GM12891 (cell line): Measurements from ENCODE around the gene MAD1L1.

Source experiments
- DNase-seq: peaks from one replicate; pipeline ENCODE4 v3.0.0; 2011; ENCODE audit warnings: low spot score; ENCODE audit not compliant: insufficient read length
- FAIRE-seq: peaks from 2 replicates; lab custom pipeline; 2011; peaks lifted over from hg19 to GRCh38; lab: Jason Lieb, UNC
- PAX5 ChIP-seq: IDR thresholded peaks from 2 replicates; pipeline ENCODE4 v1.6.1; 2011; ENCODE audit warnings: low read length, moderate library complexity, mild to moderate bottlenecking; ENCODE audit not compliant: insufficient read depth, severe bottlenecking
- POLR2A ChIP-seq: IDR thresholded peaks from 2 replicates; pipeline ENCODE4 v1.6.1; 2011; ENCODE audit warnings: low read depth, low read length, control low read depth
- POLR2AphosphoS5 ChIP-seq: IDR thresholded peaks from 2 replicates; pipeline ENCODE4 v1.6.1; 2011; ENCODE audit warnings: low read depth, low read length, control low read depth
- POU2F2 ChIP-seq: IDR thresholded peaks from 2 replicates; pipeline ENCODE4 v1.6.1; 2011; ENCODE audit warnings: low read depth, mild to moderate bottlenecking, control low read depth, low read length, moderate library complexity
- SPI1 ChIP-seq: IDR thresholded peaks from 2 replicates; pipeline ENCODE4 v1.6.1; 2011; ENCODE audit warnings: low read depth, low read length, control low read depth
- TAF1 ChIP-seq: IDR thresholded peaks from 2 replicates; pipeline ENCODE4 v1.6.1; 2011; ENCODE audit warnings: low read depth, low read length, control low read depth

The MAD1L1 gene

GRCh38 chr7:2130096-2130375 is 102.7 kb downstream of the MAD1L1 start:
- TF ChIP-seq POLR2A: no peak
- TF ChIP-seq POU2F2: no peak
- TF ChIP-seq POLR2AphosphoS5: no peak
- no peak for TF ChIP-seq PAX5
- no peak for TF ChIP-seq TAF1
- TF ChIP-seq SPI1: no peak
- FAIRE-seq (no peak), DNase-seq (no peak)

- no peak for TF ChIP-seq POU2F2
- TF ChIP-seq TAF1: no peak
- TF ChIP-seq POLR2A: no peak
- no peak for TF ChIP-seq SPI1
- TF ChIP-seq POLR2AphosphoS5: no peak
- TF ChIP-seq PAX5: no peak
- FAIRE-seq (no peak), DNase-seq (no peak)
Observed at GRCh38 chr7:2129323-2130095, 103.2 kb downstream of the MAD1L1 start.

- no peak for DNase-seq
- TF ChIP-seq POU2F2 (no peak), SPI1 (no peak), POLR2A (no peak), PAX5 (no peak), TAF1 (no peak), POLR2AphosphoS5 (no peak)
- FAIRE-seq: no peak
Observed at GRCh38 chr7:2128601-2129322, 104.0 kb downstream of the MAD1L1 start.

- DNase-seq (no peak), FAIRE-seq (no peak)
- TF ChIP-seq POLR2AphosphoS5: no peak
- TF ChIP-seq SPI1: no peak
- no peak for TF ChIP-seq PAX5
- no peak for TF ChIP-seq POU2F2
- no peak for TF ChIP-seq TAF1
- TF ChIP-seq POLR2A: no peak
Observed at GRCh38 chr7:2126621-2127020, 106.1 kb downstream of the MAD1L1 start.

- TF ChIP-seq TAF1: no peak
- TF ChIP-seq POLR2AphosphoS5: no peak
- no peak for TF ChIP-seq POU2F2
- no peak for TF ChIP-seq POLR2A
- no peak for TF ChIP-seq PAX5
- TF ChIP-seq SPI1: no peak
- no peak for DNase-seq
- FAIRE-seq: no peak
Observed at GRCh38 chr7:2125931-2126330, 106.8 kb downstream of the MAD1L1 start.

GRCh38 chr7:2124604-2125345 is 108.0 kb downstream of the MAD1L1 start:
- TF ChIP-seq POLR2AphosphoS5 (no peak), TAF1 (no peak), POU2F2 (no peak), PAX5 (no peak), POLR2A (no peak)
- FAIRE-seq (no peak), DNase-seq (no peak)

GRCh38 chr7:2123916-2124315 is 108.8 kb downstream of the MAD1L1 start:
- FAIRE-seq (no peak), DNase-seq (no peak)
- no peak for TF ChIP-seq POLR2AphosphoS5
- TF ChIP-seq POLR2A: no peak
- no peak for TF ChIP-seq SPI1
- TF ChIP-seq TAF1: no peak
- TF ChIP-seq POU2F2: no peak
- no peak for TF ChIP-seq PAX5

GRCh38 chr7:2123360-2123759 is 109.4 kb downstream of the MAD1L1 start:
- FAIRE-seq (no peak), DNase-seq (no peak)
- no peak for TF ChIP-seq POU2F2
- TF ChIP-seq PAX5: no peak
- no peak for TF ChIP-seq POLR2AphosphoS5
- no peak for TF ChIP-seq POLR2A
- no peak for TF ChIP-seq TAF1
- TF ChIP-seq SPI1: no peak

GRCh38 chr7:2122651-2123050 is 110.1 kb downstream of the MAD1L1 start:
- TF ChIP-seq POLR2A (no peak), TAF1 (no peak), POU2F2 (no peak), PAX5 (no peak), SPI1 (no peak), POLR2AphosphoS5 (no peak)
- no peak for FAIRE-seq
- DNase-seq: no peak
